Fibroblast of lung (primary cell): Measurements from ENCODE around the gene CSTF2T. TPM values are rescaled to one million over a fixed set of nuclear protein-coding genes. Genes with fewer than 3 reads are reported as not detected.

Experiments
- DNase-seq, 2 donors: peaks; one replicate each; pipeline versions ENCODE4 v3.0.0 to v3.0.0-alpha.2; 2010; ENCODE audit warnings: low read depth in 2 of 2
- H2AFZ ChIP-seq: 2 replicates; pipeline ENCODE4 v1.5.1; 2012; ENCODE audit warnings: low read length, control low read depth, inconsistent platforms
- H3K27ac ChIP-seq: 2 replicates; pipeline ENCODE4 v1.5.1; 2011; ENCODE audit warnings: low read length, control low read depth; ENCODE audit not compliant: insufficient read depth
- H3K27me3 ChIP-seq: 2 replicates; pipeline ENCODE4 v1.5.1; 2011; ENCODE audit warnings: mild to moderate bottlenecking, low read length; ENCODE audit not compliant: control insufficient read depth, insufficient read depth
- H3K36me3 ChIP-seq: 2 replicates; pipeline ENCODE4 v1.5.1; 2011; ENCODE audit warnings: low read length; ENCODE audit not compliant: control insufficient read depth, insufficient read depth
- H3K4me1 ChIP-seq: 2 replicates; pipeline ENCODE4 v1.5.1; 2011; ENCODE audit warnings: low read length; ENCODE audit not compliant: control insufficient read depth, insufficient read depth; ENCODE audit errors: extremely low read depth
- H3K4me2 ChIP-seq: 2 replicates; pipeline ENCODE4 v1.5.1; 2011; ENCODE audit warnings: low read length, control low read depth; ENCODE audit not compliant: insufficient read depth; ENCODE audit errors: extremely low read depth
- H3K4me3 ChIP-seq, 4 experiments: fragments of 200-600 bp in 1 of 4; sonication (generic) in 1 of 4; replicated peaks in 1 of 4; 2 replicates each; pipeline ENCODE4 v1.5.1; 2011 to 2016; ENCODE audit warnings: low read length in 4 of 4, low read depth in 3 of 4, mild to moderate bottlenecking in 3 of 4, control low read depth in 2 of 4, inconsistent platforms in 1 of 4, mixed read lengths in 1 of 4; ENCODE audit not compliant: insufficient read depth in 1 of 4; ENCODE audit errors: control extremely low read depth in 1 of 4
- H3K79me2 ChIP-seq: 2 replicates; pipeline ENCODE4 v1.5.1; 2012; ENCODE audit warnings: mild to moderate bottlenecking, low read length, inconsistent platforms; ENCODE audit not compliant: control insufficient read depth, insufficient read depth
- H3K9ac ChIP-seq: 2 replicates; pipeline ENCODE4 v1.5.1; 2011; ENCODE audit warnings: mild to moderate bottlenecking, low read length, control low read depth; ENCODE audit not compliant: insufficient read depth
- H3K9me3 ChIP-seq: 2 replicates; pipeline ENCODE4 v1.5.1; 2012; ENCODE audit warnings: low read depth, low read length; ENCODE audit not compliant: control insufficient read depth, insufficient read depth
- H4K20me1 ChIP-seq: 2 replicates; pipeline ENCODE4 v1.5.1; 2011; ENCODE audit warnings: low read length; ENCODE audit not compliant: control insufficient read depth, insufficient read depth; ENCODE audit errors: extremely low read depth
- CTCF ChIP-seq, 2 donors: IDR thresholded peaks in 1 of 2; conservative IDR thresholded peaks in 1 of 2; 1 replicate in 1 of 2; 2 replicates in 1 of 2; pipeline ENCODE4 v1.5.1; 2011 to 2012; ENCODE audit warnings: low read length in 2 of 2, control low read depth in 1 of 2, inconsistent platforms in 1 of 2, low read depth in 1 of 2, mild to moderate bottlenecking in 1 of 2
- EZH2 ChIP-seq: IDR thresholded peaks from 2 replicates; pipeline ENCODE4 v1.5.1; 2012; ENCODE audit warnings: low read length, control low read depth, mild to moderate bottlenecking; ENCODE audit errors: missing control alignments
- polyA plus RNA-seq, 2 donors: library from polyadenylated mRNA; depleted of rRNA in 1 of 2; stranded (reverse) in 1 of 2; unstranded in 1 of 2; fragments of >200 nt; gene quantifications; 2 replicates each; pipeline ENCODE4 v1.2.1, GENCODE V29; 2011 to 2012; ENCODE audit warnings: missing spikeins in 1 of 2
- total RNA-seq: library from RNA; depleted of rRNA; stranded (reverse); fragments of >200 nt; gene quantifications from 2 replicates; pipeline ENCODE4 v1.2.1, GENCODE V29; 2014

The CSTF2T gene
- total and polyA plus RNA-seq, 2 donors (not counting 1 experiment from before 2014, with no cell fraction given): 5.9 to 14.9 TPM

- H3K9ac ChIP-seq: no peak overlapping the region
- DNase-seq: no peak
- no peaks in the 10 kb centered on the region for H3K79me2 ChIP-seq
- H3K4me1 ChIP-seq: peaks cover 2% of the 10 kb centered on the region
- H2AFZ ChIP-seq: no peak overlapping the region
- no peaks in the 10 kb centered on the region for H3K36me3 ChIP-seq
- TF ChIP-seq CTCF (conservative IDR thresholded peaks at IDR 0.05 in 1 of 2, IDR thresholded peaks at IDR 0.05 in 1 of 2; ENCODE audit: low read depth in 1 of 2, low read length in 2 of 2): no peak
- TF ChIP-seq EZH2: no peak
- no peaks in the 10 kb centered on the region for H3K9me3 ChIP-seq
- H3K4me2 ChIP-seq: no peak overlapping the region
- no peak overlapping the region for H3K4me3 ChIP-seq
- no peaks in the 10 kb centered on the region for H4K20me1 ChIP-seq
- H3K27me3 ChIP-seq: no peaks in the 10 kb centered on the region
- H3K27ac ChIP-seq: no peak overlapping the region
These were observed 8.5 kb upstream of the CSTF2T start for GRCh38 chr10:51707821-51708424.

DNA sequence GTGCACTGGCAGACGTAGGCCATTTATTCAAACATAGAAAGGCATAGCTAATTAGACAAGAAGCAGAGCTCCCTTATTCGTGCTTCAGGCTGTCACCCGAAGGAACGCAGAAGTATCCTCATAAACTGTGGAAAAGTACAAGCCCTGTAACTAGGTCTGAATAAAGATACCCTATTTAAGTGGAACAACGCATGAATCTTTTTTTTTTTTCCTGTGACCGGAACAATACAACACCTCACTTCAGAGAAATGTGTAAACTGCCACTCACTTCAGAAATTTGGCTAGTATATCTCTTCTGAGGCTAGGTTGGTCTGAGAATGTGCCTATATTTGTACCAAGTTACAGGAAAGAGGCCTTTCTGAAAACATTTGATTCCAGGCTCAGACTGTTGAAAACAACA lies 8.0 kb upstream of the CSTF2T start:
- Histone ChIP-seq H3K4me2 (no peak overlapping the region), H4K20me1 (no peaks in the 10 kb centered on the region), H3K79me2 (no peaks in the 10 kb centered on the region), H3K27ac (no peak overlapping the region), H3K4me1 (peaks cover 2% of the 10 kb centered on the region), H3K9me3 (no peaks in the 10 kb centered on the region), H3K9ac (no peak overlapping the region), H2AFZ (no peak overlapping the region), H3K36me3 (no peaks in the 10 kb centered on the region), H3K4me3 (no peak overlapping the region), H3K27me3 (no peaks in the 10 kb centered on the region)
- TF ChIP-seq CTCF (conservative IDR thresholded peaks at IDR 0.05 in 1 of 2, IDR thresholded peaks at IDR 0.05 in 1 of 2; ENCODE audit: low read depth in 1 of 2, low read length in 2 of 2): no peak
- TF ChIP-seq EZH2: no peak
- DNase-seq: no peak

DNA sequence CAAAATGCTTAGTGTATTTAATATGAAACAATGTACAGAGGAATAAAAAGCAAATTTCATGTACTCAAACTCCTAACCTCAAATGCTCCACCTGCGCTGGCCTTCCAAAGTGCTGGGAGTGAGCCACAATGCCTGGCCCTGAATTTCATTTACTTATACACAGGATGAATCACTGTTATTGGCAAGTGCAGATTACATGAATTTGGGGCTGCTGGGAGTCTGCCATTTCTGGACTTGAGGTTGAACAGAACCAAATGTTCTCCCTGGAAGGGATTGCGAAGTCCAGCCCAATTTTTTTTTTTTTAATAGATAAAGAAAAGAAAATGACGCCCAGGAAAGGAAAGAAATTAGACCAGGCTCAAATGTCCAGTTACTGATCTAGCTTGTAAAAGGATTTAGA lies 6.8 kb upstream of the CSTF2T start:
- Histone ChIP-seq H3K4me2 (no peak overlapping the region), H3K27me3 (no peaks in the 10 kb centered on the region), H3K4me3 (no peak overlapping the region), H3K79me2 (no peaks in the 10 kb centered on the region), H3K4me1 (peaks cover 2% of the 10 kb centered on the region), H3K9ac (no peak overlapping the region), H2AFZ (no peak overlapping the region), H3K27ac (no peak overlapping the region), H3K36me3 (no peaks in the 10 kb centered on the region), H3K9me3 (no peaks in the 10 kb centered on the region), H4K20me1 (no peaks in the 10 kb centered on the region)
- peak; percentile 61 to 98 for DNase-seq
- TF ChIP-seq CTCF (conservative IDR thresholded peaks at IDR 0.05 in 1 of 2, IDR thresholded peaks at IDR 0.05 in 1 of 2; ENCODE audit: low read depth in 1 of 2, low read length in 2 of 2) (no peak), EZH2 (no peak)
